Activated effector memory CD4-positive, alpha-beta T cell treated with anti-CD3 and anti-CD28 coated beads, Interleukin-2, amount 50 U/mL, for 16 hours (primary cell): Measurements from ENCODE around the gene FHIP2A.
A peak's percentile ranks its signal among the peaks of the same experiment; 100 is the strongest.
"Not testable (repeated sequence)": the region's sequence is repeated elsewhere in the genome, so short reads cannot be mapped to it uniquely, and the experiment has no call there.

Source experiments
- DNase-seq: peaks from one replicate; pipeline ENCODE4 v3.0.0-alpha.2; 2020

The FHIP2A gene

GRCh38 chr10:114821293-114821914, at the start of gene FHIP2A:
Gene FHIP2A, plus strand, starts transcription at chr10:114821780. Its CDS starts 299 bp downstream, at chr10:114822079.
- DNase-seq, result peak; percentile 94

- DNase-seq, result no peak
These were observed 48.9 kb upstream of the FHIP2A start for GRCh38 chr10:114772496-114773196.

- DNase-seq, result no peak
These were observed 48.4 kb upstream of the FHIP2A start for GRCh38 chr10:114773197-114773532.

- not testable (repeated sequence) for DNase-seq
These were observed 46.5 kb upstream of the FHIP2A start for GRCh38 chr10:114775082-114775481.

- DNase-seq, result no peak
These were observed 44.2 kb upstream of the FHIP2A start for GRCh38 chr10:114777415-114777814.

- no peak for DNase-seq
These were observed 41.6 kb upstream of the FHIP2A start for GRCh38 chr10:114779803-114780576.

GRCh38 chr10:114780577-114781184, 40.9 kb upstream of the FHIP2A start:
- DNase-seq, result no peak

GRCh38 chr10:114782666-114783065, 38.9 kb upstream of the FHIP2A start:
- no peak for DNase-seq

- DNase-seq, result no peak
These were observed 37.9 kb upstream of the FHIP2A start for GRCh38 chr10:114783686-114784085.

GRCh38 chr10:114786492-114786891, 35.1 kb upstream of the FHIP2A start:
- not testable (repeated sequence) for DNase-seq

GRCh38 chr10:114787131-114787530, 34.4 kb upstream of the FHIP2A start:
- DNase-seq, result not testable (repeated sequence)

GRCh38 chr10:114791768-114792167, 29.8 kb upstream of the FHIP2A start:
- DNase-seq, result no peak

- DNase-seq, result no peak
These were observed 26.5 kb upstream of the FHIP2A start for GRCh38 chr10:114795039-114795438.

- no peak for DNase-seq
These were observed 21.2 kb upstream of the FHIP2A start for GRCh38 chr10:114800361-114800760.

- peak; percentile 65 for DNase-seq
These were observed 20.2 kb upstream of the FHIP2A start for GRCh38 chr10:114801411-114801813.

GRCh38 chr10:114802177-114802576, 19.4 kb upstream of the FHIP2A start:
- no peak for DNase-seq

GRCh38 chr10:114806562-114807391, 14.8 kb upstream of the FHIP2A start:
- DNase-seq, result no peak

- no peak for DNase-seq
These were observed 12.6 kb upstream of the FHIP2A start for GRCh38 chr10:114808982-114809381.

GRCh38 chr10:114810926-114811325, 10.7 kb upstream of the FHIP2A start:
- DNase-seq, result no peak

GRCh38 chr10:114811862-114812261, 9.7 kb upstream of the FHIP2A start:
- DNase-seq, result no peak

GRCh38 chr10:114815791-114816190, 5.8 kb upstream of the FHIP2A start:
- DNase-seq, result no peak

GRCh38 chr10:114816308-114816707, 5.3 kb upstream of the FHIP2A start:
- DNase-seq, result no peak

- no peak for DNase-seq
These were observed 2.3 kb upstream of the FHIP2A start for GRCh38 chr10:114819322-114819721.
